Stimulated activated CD4-positive, alpha-beta T cell treated with anti-CD3 and anti-CD28 coated beads, Interleukin-1b, Interleukin-23, amount 100 ng/mL, for 48 hours (primary cell): ENCODE measurements around the gene MGMT.

Source experiments
- DNase-seq: peaks from one replicate; pipeline ENCODE4 v3.0.0-alpha.2; 2020

Gene MGMT

GRCh38 chr10:129659508-129660268 is 192.6 kb downstream of the MGMT start:
- no peak for DNase-seq

- DNase-seq: no peak
Measured at GRCh38 chr10:129660569-129660968, 193.5 kb downstream of the MGMT start.

GRCh38 chr10:129662426-129662825 is 195.4 kb downstream of the MGMT start:
- no peak for DNase-seq

- DNase-seq: no peak
Measured at GRCh38 chr10:129670124-129670523, 203.1 kb downstream of the MGMT start.

GRCh38 chr10:129673292-129673691 is 206.3 kb downstream of the MGMT start:
- no peak for DNase-seq

GRCh38 chr10:129675027-129675769 is 208.2 kb downstream of the MGMT start:
- DNase-seq: no peak

GRCh38 chr10:129676014-129676413 is 209.0 kb downstream of the MGMT start:
- no peak for DNase-seq

GRCh38 chr10:129677377-129677927 is 210.4 kb downstream of the MGMT start:
- no peak for DNase-seq

- DNase-seq: no peak
Measured at GRCh38 chr10:129678186-129678585, 211.1 kb downstream of the MGMT start.

GRCh38 chr10:129679207-129679606 is 212.2 kb downstream of the MGMT start:
- no peak for DNase-seq

- no peak for DNase-seq
Measured at GRCh38 chr10:129680661-129681344, 213.8 kb downstream of the MGMT start.

GRCh38 chr10:129681856-129682255 is 214.8 kb downstream of the MGMT start:
- no peak for DNase-seq

- no peak for DNase-seq
Measured at GRCh38 chr10:129683519-129683918, 216.5 kb downstream of the MGMT start.

- DNase-seq: no peak
Measured at GRCh38 chr10:129683920-129684319, 216.9 kb downstream of the MGMT start.

GRCh38 chr10:129685271-129685670 is 218.2 kb downstream of the MGMT start:
- no peak for DNase-seq

- no peak for DNase-seq
Measured at GRCh38 chr10:129689671-129690071, 222.6 kb downstream of the MGMT start.

GRCh38 chr10:129690248-129691070 is 223.4 kb downstream of the MGMT start:
- no peak for DNase-seq

- DNase-seq: no peak
Measured at GRCh38 chr10:129692695-129693094, 225.7 kb downstream of the MGMT start.

GRCh38 chr10:129693382-129693781 is 226.3 kb downstream of the MGMT start:
- no peak for DNase-seq

- no peak for DNase-seq
Measured at GRCh38 chr10:129694184-129694583, 227.1 kb downstream of the MGMT start.

- DNase-seq: no peak
Measured at GRCh38 chr10:129694691-129695243, 227.7 kb downstream of the MGMT start.

- DNase-seq: no peak
Measured at GRCh38 chr10:129695671-129696070, 228.6 kb downstream of the MGMT start.
